ENCODE results near the gene MLLT3. TPM values are rescaled to one million over a fixed set of nuclear protein-coding genes. Genes with fewer than 3 reads are reported as not detected.

The MLLT3 gene
- total RNA-seq, 6 experiments from 2014 or later: 0.43 to 2.5 (median 1.2) TPM

GRCh38 chr9:20442461-20443319 is 179.6 kb downstream of the MLLT3 start:
- WGBS (ENCODE audit: insufficient coverage, low coverage, low lambda C conversion rate, missing lambda C conversion rate): 43% methylated on average over 3 of the region's 3 CpGs
- intact Hi-C loops (cut with DNase I): no loop called here

GRCh38 chr9:20441711-20442423 is 180.4 kb downstream of the MLLT3 start:
- Histone ChIP-seq H3K4me3 (no peak overlapping the region), H3K4me1 (no peaks in the 10 kb centered on the region), H3K27me3 (no peaks in the 10 kb centered on the region), H3K36me3 (no peaks in the 10 kb centered on the region), H3K9me3 (no peaks in the 10 kb centered on the region), H3K27ac (no peak overlapping the region)
- WGBS (ENCODE audit: insufficient coverage, low coverage, low lambda C conversion rate, missing lambda C conversion rate): 79% methylated on average over 4 of the region's 4 CpGs
- no peak for DNase-seq
- TF ChIP-seq CTCF (IDR thresholded peaks at IDR 0.05) (no peak), POLR2A (IDR thresholded peaks at IDR 0.05) (no peak)
- intact Hi-C loops (cut with DNase I): no loop called here
- no peak for ATAC-seq

More at GRCh38 chr9:20442461-20443319, 179.6 kb downstream of the MLLT3 start:
- Histone ChIP-seq H3K4me1 (no peaks in the 10 kb centered on the region), H3K27me3 (no peaks in the 10 kb centered on the region), H3K36me3 (no peaks in the 10 kb centered on the region), H3K9me3 (no peaks in the 10 kb centered on the region), H3K27ac (no peak overlapping the region), H3K4me3 (no peak overlapping the region)
- ATAC-seq (no peak), DNase-seq (no peak)
- TF ChIP-seq CTCF (IDR thresholded peaks at IDR 0.05): no peak
- TF ChIP-seq POLR2A (IDR thresholded peaks at IDR 0.05): no peak

- WGBS (ENCODE audit: insufficient coverage, low coverage, low lambda C conversion rate, missing lambda C conversion rate): 38% methylated on average over 4 of the region's 4 CpGs
- no peaks in the 10 kb centered on the region for H3K4me1 ChIP-seq
- H3K4me3 ChIP-seq: no peak overlapping the region
- no peaks in the 10 kb centered on the region for H3K27me3 ChIP-seq
- H3K36me3 ChIP-seq: no peaks in the 10 kb centered on the region
- no peaks in the 10 kb centered on the region for H3K9me3 ChIP-seq
- H3K27ac ChIP-seq: no peak overlapping the region
- no peak for ATAC-seq
- no peak for TF ChIP-seq CTCF (IDR thresholded peaks at IDR 0.05)
- TF ChIP-seq POLR2A (IDR thresholded peaks at IDR 0.05): no peak
- intact Hi-C loops (cut with DNase I): no loop called here
- no peak for DNase-seq
Measured at GRCh38 chr9:20441166-20441565, 181.1 kb downstream of the MLLT3 start.

GRCh38 chr9:20437476-20437875 is 184.8 kb downstream of the MLLT3 start:
- Histone ChIP-seq H3K9me3 (no peaks in the 10 kb centered on the region), H3K4me1 (no peaks in the 10 kb centered on the region), H3K27ac (no peak overlapping the region), H3K36me3 (no peaks in the 10 kb centered on the region), H3K27me3 (no peaks in the 10 kb centered on the region), H3K4me3 (no peak overlapping the region)
- intact Hi-C loops (cut with DNase I): no loop called here
- TF ChIP-seq POLR2A (IDR thresholded peaks at IDR 0.05) (no peak), CTCF (IDR thresholded peaks at IDR 0.05) (no peak)
- no peak for ATAC-seq
- no peak for DNase-seq
- 41% methylated on average over 2 of the region's 2 CpGs for WGBS (ENCODE audit: insufficient coverage, low coverage, low lambda C conversion rate, missing lambda C conversion rate)

All from right lobe of liver (tissue), 6 donors.